Bronchial epithelial cell (primary cell): ENCODE measurements around the gene ZNF219. TPM values are rescaled to one million over a fixed set of nuclear protein-coding genes. Genes with fewer than 3 reads are reported as not detected.

Source experiments
- DNase-seq: peaks from one replicate; pipeline ENCODE4 v3.0.0-alpha.2; 2010; ENCODE audit warnings: low read depth
- FAIRE-seq: peaks from 2 replicates; lab custom pipeline; 2011; peaks lifted over from hg19 to GRCh38; lab: Jason Lieb, UNC
- H3K27me3 ChIP-seq: 2 replicates; pipeline ENCODE4 v1.5.1; 2011; ENCODE audit warnings: low read length; ENCODE audit not compliant: control insufficient read depth, insufficient read depth
- H3K36me3 ChIP-seq: 2 replicates; pipeline ENCODE4 v1.5.1; 2011; ENCODE audit warnings: low read length; ENCODE audit not compliant: control insufficient read depth, insufficient read depth
- H3K4me3 ChIP-seq: 2 replicates; pipeline ENCODE4 v1.5.1; 2011; ENCODE audit warnings: mild to moderate bottlenecking, low read depth, low read length, control low read depth
- CTCF ChIP-seq: IDR thresholded peaks from 2 replicates; pipeline ENCODE4 v1.5.1; 2011; ENCODE audit warnings: mild to moderate bottlenecking, moderate library complexity, low read length, control low read depth, inconsistent platforms; ENCODE audit not compliant: insufficient read depth, severe bottlenecking
- total RNA-seq: library from RNA; depleted of rRNA; stranded (reverse); fragments of >200 nt; gene quantifications from 2 replicates; pipeline ENCODE4 v1.2.1, GENCODE V29; 2014

Gene ZNF219
- total RNA-seq, 1 donor from 2014 or later: 8.2 TPM

- no peak for DNase-seq
- Histone ChIP-seq H3K4me3 (no peak overlapping the region), H3K27me3 (no peaks in the 10 kb centered on the region), H3K36me3 (no peaks in the 10 kb centered on the region)
- no peak for FAIRE-seq
- no peak for TF ChIP-seq CTCF
Observed at GRCh38 chr14:21123429-21123828, 25.0 kb upstream of the ZNF219 start.

- H3K36me3 ChIP-seq: no peaks in the 10 kb centered on the region
- no peak for DNase-seq
- no peaks in the 10 kb centered on the region for H3K27me3 ChIP-seq
- TF ChIP-seq CTCF: no peak
- FAIRE-seq: no peak
- H3K4me3 ChIP-seq: no peak overlapping the region
Observed at GRCh38 chr14:21121122-21121521, 22.7 kb upstream of the ZNF219 start.

DNA sequence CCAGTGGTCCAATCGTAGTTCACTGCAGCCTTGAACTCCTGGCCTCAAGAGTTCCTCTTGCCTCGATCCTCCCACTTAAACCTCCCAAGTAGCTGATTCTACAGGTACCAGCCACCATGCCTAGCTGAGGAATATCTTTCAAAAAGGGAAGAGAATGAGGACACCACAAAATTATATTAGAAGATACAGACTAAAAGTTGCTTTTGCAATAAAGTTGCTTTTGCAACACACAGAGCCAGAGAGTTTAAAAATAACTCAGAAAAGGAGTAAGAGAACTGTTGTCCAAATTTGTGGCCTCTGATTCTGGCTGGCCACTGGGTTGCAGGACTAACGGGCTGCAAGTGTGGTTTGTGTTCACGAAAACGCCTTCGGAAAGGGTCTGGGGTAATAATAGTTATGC, 22.2 kb upstream of the ZNF219 start:
- no peaks in the 10 kb centered on the region for H3K36me3 ChIP-seq
- FAIRE-seq (no peak), DNase-seq (no peak)
- no peak overlapping the region for H3K4me3 ChIP-seq
- H3K27me3 ChIP-seq: no peaks in the 10 kb centered on the region
- no peak for TF ChIP-seq CTCF

- TF ChIP-seq CTCF: no peak
- Histone ChIP-seq H3K36me3 (no peaks in the 10 kb centered on the region), H3K4me3 (no peak overlapping the region), H3K27me3 (no peaks in the 10 kb centered on the region)
- DNase-seq (no peak), FAIRE-seq (no peak)
Observed at GRCh38 chr14:21118933-21119332, 20.5 kb upstream of the ZNF219 start.

DNA sequence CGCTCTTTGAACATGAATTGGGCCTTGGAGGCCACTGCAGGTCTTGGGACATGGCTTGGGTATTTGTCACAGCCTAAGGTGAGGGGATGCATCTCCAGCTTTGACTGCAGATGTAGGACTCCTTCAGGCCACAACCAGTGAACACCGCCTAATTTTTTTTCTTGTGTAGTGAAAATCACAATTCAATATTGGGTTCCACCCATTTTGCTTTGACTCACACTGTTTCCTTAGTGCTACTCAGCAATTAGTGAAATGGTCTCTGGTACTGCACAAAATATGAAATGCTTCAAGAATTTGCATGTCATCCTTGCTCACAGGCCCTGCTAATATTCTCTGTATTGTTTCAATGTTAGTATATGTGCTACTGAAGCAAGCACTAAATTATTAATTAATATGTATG, 14.9 kb upstream of the ZNF219 start:
- no peak for FAIRE-seq
- no peak for TF ChIP-seq CTCF

GRCh38 chr14:21112255-21112654, 13.8 kb upstream of the ZNF219 start:
- no peak for DNase-seq
- H3K27me3 ChIP-seq: no peaks in the 10 kb centered on the region
- TF ChIP-seq CTCF: no peak
- FAIRE-seq: no peak
- no peak overlapping the region for H3K4me3 ChIP-seq
- no peaks in the 10 kb centered on the region for H3K36me3 ChIP-seq

More for the DNA sequence above, 14.9 kb upstream of the ZNF219 start:
- H3K4me3 ChIP-seq: no peak overlapping the region
- no peak for DNase-seq
- no peaks in the 10 kb centered on the region for H3K36me3 ChIP-seq
- H3K27me3 ChIP-seq: no peaks in the 10 kb centered on the region
